Measurements from ENCODE around the gene CTXN1.

DNA sequence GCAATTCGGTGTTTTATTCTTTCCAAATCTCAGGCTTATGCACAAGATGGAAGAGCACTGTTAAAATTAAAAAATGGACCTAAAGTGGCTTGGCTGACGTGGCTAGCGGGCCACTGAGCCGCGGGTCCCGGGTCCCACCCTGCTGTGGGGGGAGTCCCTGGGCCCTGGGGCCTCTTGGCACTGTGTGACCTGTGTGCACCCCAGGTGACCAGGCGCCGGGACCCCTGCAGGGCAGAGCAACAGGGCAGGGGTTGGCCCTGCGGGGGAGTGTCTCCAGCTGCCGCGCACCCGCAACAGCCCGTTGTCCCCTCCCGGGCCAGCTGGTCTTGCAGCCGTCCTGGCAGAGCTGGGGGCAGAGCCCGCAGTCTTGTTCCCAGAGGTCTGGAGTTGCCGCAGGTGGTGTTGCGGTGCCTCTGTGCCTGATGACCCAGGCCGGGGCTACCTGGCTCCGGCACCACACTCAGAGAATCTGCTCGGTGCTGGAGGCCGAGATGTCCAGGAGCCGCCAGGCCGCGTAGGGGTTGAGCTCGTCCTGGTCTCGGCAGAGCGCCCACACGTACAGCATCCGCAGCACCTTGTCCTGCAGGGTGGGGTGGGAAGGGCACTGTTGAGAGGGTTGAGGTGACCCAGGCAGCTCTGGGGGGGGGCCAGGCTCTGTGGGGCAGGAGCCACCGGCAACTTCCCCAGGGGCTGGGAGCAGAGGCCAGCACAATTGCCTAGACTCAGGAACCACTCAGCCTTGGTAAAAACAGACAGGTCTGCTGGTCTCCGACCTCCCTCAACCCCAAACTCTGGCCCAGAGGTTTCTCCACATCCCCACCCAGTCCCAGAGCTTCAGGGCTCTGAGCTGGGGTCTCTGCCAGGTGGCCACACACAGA is 1.0 kb upstream of the CTXN1 start:
- TF ChIP-seq, protein P1, sequence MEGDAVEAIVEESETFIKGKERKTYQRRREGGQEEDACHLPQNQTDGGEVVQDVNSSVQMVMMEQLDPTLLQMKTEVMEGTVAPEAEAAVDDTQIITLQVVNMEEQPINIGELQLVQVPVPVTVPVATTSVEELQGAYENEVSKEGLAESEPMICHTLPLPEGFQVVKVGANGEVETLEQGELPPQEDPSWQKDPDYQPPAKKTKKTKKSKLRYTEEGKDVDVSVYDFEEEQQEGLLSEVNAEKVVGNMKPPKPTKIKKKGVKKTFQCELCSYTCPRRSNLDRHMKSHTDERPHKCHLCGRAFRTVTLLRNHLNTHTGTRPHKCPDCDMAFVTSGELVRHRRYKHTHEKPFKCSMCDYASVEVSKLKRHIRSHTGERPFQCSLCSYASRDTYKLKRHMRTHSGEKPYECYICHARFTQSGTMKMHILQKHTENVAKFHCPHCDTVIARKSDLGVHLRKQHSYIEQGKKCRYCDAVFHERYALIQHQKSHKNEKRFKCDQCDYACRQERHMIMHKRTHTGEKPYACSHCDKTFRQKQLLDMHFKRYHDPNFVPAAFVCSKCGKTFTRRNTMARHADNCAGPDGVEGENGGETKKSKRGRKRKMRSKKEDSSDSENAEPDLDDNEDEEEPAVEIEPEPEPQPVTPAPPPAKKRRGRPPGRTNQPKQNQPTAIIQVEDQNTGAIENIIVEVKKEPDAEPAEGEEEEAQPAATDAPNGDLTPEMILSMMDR (IDR thresholded peaks at IDR 0.05; ENCODE audit: insufficient read depth, low read length, poor library complexity, severe bottlenecking): no peak
- TF ChIP-seq EZH2phosphoT487 (conservative IDR thresholded peaks at IDR 0.05; ENCODE audit: low read length): no peak
